Middle frontal gyrus (tissue), 1 donor: Measurements from ENCODE around the gene PRR35.
"Not testable (repeated sequence)": the region's sequence is repeated elsewhere in the genome, so short reads cannot be mapped to it uniquely, and the experiment has no call there.

Source experiments
- DNase-seq: peaks from one replicate; pipeline ENCODE4 v3.0.0-alpha.2; 2015; ENCODE audit warnings: low spot score; ENCODE audit errors: extremely low spot score

PRR35 gene

GRCh38 chr16:592518-593306 is 32.5 kb downstream of the PRR35 start:
- no peak for DNase-seq

DNA sequence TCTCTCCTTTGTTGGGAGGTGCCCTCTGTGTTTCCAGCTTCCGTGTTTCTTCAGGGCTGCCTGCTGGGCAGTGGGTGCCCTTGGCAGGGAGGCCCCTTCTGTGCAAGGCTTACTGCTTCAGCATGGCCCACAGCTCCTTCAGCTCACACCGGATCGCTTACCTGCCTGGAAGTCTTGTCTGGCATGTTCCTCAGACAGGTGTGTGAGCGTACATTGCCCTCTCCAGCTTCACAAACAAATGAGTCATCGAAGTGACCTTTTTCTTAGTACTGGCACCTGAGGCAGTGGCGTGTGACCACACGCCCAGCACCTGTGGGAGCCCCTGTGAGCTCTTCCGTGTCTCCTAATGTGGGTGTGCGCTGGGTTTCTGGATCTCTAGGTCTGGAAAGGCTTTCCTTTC is 33.2 kb downstream of the PRR35 start:
- DNase-seq = no peak

- no peak for DNase-seq
Observed at GRCh38 chr16:593807-594206, 33.6 kb downstream of the PRR35 start.

DNA sequence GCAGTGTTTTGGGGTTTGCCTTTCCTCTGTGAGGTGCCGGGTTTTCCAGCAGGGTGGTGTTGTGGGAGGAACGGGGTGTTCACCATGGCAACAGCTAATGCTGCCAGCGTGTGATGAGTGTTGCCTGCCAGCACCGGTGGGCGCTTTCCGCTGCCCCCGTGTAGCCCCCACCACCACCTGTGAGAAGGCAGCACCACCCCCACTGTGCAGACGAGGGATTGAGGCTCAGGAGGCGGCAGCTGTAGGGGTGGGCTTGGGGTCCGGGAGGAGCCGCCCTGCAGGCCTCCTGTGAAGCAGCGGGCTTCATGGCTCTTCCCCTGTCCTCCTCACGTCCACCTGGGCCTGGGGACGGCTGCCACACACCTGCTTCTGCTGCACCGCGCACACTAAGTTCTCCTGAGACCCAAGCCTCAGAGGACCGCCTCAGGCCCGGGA is 34.9 kb downstream of the PRR35 start:
- no peak for DNase-seq

GRCh38 chr16:595942-596735 is 35.9 kb downstream of the PRR35 start:
- DNase-seq = peak; percentile 57

- DNase-seq = no peak
Observed at GRCh38 chr16:596736-597060, 36.5 kb downstream of the PRR35 start.

DNA sequence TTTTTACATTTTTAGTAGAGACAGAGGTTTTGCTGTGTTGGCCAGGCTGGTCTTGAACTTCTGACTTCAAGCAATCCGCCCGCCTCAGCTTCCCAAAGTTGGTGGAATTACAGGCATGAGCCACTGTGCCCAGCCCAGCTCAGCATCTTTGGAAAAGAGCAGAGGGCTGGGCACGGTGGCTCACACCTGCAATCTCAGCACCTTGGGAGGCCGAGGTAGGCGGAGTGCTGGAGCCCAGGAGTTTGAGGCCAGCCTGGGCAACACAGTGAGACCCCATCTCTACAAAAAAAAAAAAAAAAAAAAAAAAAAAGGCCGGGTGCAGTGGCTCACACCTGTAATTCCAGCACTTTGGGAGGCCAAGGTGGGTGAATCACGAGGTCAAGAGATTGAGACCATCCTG is 37.5 kb downstream of the PRR35 start:
- not testable (repeated sequence) for DNase-seq

DNA sequence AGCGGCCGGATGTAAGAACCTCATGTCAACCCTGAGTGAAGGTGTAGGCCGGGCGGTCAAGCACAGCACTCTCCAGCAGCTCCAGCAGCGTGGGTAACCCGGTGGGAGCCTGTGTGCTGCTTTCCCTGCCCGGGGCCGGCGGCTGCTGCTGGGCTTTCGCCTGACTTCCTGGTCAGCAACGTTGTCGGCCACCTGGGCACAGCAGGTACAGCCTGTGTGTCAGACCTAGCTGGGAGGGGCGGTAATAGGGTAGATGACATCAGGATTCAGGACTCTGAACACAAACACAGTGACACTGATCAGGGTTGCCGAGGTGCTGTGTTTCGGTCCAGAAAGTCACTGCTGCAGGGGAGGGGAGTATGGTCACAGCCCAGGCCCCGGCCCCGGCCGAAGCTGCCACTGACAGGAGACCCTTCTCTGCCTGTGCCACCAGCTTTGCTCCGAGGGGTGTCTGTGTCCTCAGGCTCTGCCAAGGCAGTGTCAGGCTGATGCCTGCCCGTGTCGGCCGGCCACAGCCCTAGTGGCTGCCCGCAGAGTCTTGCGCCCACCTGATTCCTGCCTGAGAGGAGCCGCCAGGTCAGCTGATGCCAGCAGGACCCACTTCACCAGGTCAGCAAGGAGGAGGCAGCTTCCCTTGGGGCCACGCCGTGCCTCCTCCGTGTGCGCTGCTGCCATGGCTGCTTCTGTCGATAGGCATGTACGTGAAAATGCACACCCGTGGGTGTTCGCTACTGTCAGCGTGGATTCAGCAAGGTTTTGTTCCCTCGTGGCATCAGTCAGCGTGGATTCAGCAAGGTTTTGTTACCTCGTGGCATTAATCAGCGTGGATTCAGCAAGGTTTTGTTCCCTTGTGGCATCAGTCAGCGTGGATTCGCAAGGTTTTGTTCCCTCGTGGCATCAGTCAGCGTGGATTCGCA is 38.9 kb downstream of the PRR35 start:
- DNase-seq = no peak

DNA sequence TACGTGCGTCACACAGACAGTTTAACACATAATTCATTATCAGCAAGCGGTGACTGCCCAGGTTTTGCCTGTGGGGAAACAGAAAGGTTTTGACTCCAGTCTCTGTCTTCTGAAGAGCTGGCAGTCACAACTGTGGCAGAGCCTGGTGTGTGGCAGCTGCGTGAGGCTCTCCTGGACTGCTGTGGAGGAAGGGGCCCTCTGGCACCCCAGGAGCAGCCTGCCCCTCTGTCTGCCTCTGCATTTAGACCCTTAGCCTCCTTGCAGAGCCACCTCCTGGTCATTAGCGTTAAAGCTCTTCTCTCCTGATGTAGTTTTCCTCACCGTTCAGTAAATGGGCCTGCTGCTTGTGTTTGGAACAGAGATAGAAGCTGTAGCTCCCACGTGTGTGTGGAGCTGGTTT is 40.6 kb downstream of the PRR35 start:
- no peak for DNase-seq

DNA sequence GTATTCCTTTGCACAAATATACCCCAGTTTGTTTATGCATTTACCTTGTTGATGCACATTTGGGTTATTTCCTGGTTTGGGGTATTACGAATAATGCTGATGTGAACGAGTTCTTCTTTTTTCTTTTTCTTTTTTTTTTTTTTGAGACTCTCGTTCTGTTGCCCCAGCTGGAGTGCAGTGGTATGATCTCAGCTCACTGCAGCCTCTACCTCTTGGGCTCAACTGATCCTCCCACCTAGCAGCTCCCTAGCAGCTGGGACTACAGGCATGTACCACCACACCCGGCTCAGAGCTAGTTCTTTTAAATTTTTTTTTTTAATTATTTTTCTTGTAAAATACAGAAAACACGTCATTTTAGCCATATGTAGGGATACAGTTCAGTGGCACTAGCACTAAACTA is 43.7 kb downstream of the PRR35 start:
- no peak for DNase-seq

DNA sequence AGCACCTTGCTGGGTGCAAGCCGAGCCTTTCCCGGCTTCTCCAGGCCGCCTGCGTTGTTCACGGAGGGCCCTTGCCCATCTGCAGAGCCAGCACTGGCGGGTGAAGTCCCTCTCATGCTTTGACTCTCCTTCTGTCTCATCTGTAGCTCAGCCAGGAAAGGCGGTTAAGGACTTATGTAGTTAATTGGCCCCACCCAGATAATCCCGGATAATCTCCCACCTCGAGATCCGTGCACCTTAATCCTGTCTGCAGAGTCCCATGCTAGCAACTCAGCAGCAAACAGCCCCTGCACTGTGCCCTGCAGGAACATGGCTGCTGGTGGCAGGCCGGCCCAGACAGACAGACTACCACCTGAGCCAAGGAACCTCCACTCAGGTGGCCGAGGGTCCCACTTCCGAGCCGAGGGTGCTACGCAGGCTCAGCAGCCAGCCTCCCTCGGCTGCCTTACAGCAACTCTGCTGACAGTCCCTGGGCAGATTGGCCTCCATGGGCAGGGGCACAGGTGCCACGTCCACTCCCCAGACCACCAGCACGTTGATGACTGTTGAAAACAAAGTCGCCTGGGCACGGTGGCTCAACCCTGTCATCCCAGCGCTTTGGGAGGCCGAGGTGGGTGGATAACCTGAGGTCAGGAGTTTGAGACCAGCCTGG is 46.6 kb downstream of the PRR35 start:
- DNase-seq = no peak

- DNase-seq = no peak
Observed at GRCh38 chr16:608019-608418, 47.8 kb downstream of the PRR35 start.

DNA sequence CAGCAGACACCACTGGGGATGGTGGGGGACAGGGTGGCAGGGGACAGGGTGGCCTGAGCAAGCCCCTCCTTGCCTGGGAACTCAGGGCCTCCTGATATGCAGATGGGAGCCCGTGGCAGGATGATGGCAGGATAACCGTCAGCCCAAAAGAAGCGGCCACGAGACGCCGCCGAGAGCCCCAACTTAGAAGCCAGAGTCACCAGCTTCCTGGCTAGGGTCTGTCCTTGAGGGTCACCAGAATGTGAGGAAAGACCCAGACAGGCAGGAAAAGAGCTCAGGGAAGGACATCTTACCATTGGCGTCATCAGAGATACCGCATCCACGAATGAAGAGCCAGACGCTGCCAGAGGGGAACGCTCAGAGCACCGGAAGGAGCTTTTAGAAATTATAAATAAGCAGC is 49.1 kb downstream of the PRR35 start:
- no peak for DNase-seq

DNA sequence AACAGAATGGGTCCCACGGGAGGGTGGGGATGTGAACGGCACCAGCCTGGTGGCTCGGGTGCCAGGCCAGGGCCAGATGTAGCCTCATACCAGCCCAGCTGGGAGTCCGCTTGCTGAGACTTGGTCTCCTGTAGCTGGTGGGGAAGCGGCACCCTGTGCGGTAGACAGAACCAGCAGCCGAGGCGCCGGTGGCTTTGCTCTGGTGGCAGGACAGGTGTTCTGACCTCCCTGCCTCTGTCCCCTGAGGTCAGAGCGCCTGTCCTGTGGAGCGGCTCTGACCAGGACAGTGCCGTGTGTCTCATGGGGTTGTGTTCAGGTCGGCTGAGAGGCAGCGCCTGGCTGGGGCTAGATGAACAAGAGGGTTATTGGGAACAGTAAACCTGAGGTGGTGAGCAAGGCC is 49.8 kb downstream of the PRR35 start:
- DNase-seq = no peak

- no peak for DNase-seq
Observed at GRCh38 chr16:610513-611381, 50.6 kb downstream of the PRR35 start.

DNA sequence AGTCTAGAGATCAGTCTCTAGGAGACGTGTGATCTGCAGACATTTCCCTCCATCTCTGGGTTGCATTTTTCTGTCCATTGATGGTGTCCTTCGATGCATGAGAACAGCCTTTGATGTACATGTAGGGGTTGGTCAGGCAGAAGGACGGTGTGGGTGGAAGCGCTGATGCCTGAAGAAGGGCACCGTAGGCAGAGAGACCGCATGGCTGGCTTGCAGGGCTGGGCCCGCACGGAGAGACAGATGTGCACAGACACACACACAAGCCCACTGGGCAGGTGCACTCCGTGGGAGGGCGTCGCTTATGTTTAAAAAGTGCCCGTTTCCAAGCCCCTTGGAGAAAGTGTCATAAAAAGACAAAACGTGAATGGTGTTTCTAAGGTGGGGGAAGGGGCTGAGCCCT is 54.9 kb downstream of the PRR35 start:
- no peak for DNase-seq
